IPS-18c (cell line): Measurements from ENCODE around the gene PJA2.

Experiments used
- H3K4me3 ChIP-seq: 2 replicates; pipeline ENCODE4 v1.7.0; 2013; ENCODE audit warnings: low read depth, mild to moderate bottlenecking, low read length, moderate library complexity; ENCODE audit not compliant: insufficient read depth
- H3K9me3 ChIP-seq: one replicate; pipeline ENCODE4 v1.6.1; 2013; ENCODE audit warnings: mild to moderate bottlenecking, low read length, moderate library complexity; ENCODE audit not compliant: control insufficient read depth, insufficient read depth

PJA2 gene

DNA sequence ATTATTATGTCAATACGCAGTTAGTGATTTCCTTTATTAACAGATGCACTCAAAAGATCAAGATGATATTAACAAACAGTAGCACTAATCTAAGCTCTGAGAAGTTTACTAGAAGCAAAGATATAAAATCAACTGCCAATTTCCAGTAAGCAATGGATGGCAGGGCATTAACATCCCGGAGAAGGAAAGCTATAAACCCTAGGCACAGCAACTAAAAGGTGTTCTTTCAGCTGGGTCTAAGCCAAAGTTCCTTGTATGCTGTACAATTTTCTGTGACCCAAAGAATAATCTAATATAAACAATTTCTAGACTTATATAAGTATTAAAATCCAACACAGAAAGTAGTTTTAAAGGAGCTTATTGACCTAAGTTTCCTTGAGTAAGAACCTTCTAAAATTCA lies 39.4 kb downstream of the PJA2 start:
- H3K9me3 ChIP-seq: no peaks in the 10 kb centered on the region
- no peak overlapping the region for H3K4me3 ChIP-seq

DNA sequence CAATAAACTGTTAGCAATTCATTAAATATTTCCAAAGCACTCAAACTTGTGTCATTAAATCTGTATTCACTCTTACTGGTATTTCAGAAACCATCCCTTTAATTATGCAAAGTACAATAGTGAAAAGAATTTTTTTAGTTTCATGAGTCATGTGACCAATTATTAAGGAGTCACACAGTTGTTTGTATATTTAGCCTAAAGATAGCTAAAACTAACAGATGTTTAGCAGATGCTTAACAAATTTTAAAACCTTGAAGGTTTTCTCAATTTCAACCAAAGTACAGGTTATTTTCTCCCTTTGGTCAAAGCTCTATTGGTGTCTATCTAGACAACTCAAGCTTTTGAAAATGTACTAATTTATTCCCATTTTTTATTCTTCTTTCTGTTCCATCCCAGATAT lies 44.1 kb downstream of the PJA2 start:
- Histone ChIP-seq H3K4me3 (no peak overlapping the region), H3K9me3 (no peaks in the 10 kb centered on the region)

DNA sequence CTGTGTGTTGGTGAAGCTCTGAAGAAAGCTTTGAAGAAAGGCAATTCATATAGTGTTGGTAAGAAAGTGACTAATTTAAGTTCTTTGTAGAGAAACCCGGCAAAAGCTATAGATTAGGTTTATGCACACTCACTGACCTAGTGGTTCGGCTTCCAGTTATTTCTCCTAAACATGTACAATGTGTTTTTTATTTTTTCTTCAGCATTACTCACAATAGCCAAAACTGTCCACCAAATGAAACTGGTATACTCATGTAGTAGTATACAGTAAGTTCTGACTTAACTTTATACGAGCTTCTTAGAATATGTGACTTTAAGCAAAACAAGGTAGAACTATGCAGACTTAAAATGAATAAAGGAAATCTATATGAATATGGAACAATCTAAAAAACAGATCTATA lies 44.8 kb downstream of the PJA2 start:
- Histone ChIP-seq H3K9me3 (no peaks in the 10 kb centered on the region), H3K4me3 (no peak overlapping the region)

DNA sequence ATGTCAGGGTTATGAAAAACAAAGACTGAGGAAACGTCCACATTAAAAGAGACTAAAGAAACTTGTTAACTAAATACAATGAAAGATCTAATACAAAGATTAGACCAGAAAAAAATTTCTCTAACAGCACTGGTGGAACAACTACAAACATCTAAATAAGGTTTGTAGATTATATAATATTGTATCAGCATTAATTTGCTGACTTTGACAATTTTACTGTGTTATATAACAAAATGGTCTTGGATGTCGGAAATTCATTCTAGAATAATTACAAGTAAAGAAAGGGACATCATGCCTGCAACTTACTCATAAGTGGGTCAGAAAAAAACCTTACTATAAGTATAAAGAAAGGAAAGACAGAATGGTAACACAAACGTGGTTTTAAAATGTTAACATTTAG lies 50.1 kb downstream of the PJA2 start:
- Histone ChIP-seq H3K4me3 (no peak overlapping the region), H3K9me3 (no peaks in the 10 kb centered on the region)

GRCh38 chr5:109357807-109358206 lies 52.0 kb downstream of the PJA2 start:
- Histone ChIP-seq H3K4me3 (no peak overlapping the region), H3K9me3 (no peaks in the 10 kb centered on the region)

GRCh38 chr5:109354761-109355160 lies 55.0 kb downstream of the PJA2 start:
- H3K4me3 ChIP-seq: no peak overlapping the region
- H3K9me3 ChIP-seq: no peaks in the 10 kb centered on the region

DNA sequence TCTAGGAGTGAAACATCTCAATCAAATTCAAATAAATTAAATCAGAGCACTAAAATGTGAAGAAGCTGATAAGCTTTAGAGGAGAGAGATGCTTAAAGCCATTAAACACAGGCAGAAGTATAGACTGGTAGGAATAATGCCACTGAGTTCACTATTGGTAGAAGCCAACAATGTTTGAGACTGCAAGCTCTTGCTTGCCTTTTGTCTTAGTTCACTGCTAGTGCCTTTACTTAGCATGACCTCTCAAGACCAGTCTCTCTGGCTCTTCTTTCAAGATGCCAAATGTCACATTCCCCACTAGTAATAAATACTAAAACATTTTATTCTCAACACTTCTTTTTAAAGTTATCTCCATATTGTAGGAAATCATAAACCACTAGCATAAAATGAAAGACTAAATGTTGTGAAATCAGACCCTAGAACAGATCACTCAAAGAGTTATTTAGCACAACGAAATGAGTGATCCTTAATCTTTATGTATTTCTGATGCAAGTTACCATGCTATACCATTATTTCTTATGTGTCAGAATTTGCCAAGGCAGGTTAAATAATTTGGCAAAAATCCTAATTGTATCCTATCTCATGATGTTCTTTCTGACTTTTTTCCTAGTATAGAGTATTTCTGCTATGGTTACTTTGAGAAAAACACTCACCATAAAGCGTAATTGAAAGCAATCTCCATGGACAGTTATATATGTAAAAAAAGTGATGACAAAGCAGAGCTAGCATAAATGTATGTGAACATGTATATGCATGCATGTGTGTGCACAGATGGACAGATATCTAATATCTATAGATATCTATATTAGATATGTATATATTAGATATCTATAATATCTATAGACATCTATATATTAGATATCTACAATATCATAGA lies 57.5 kb downstream of the PJA2 start:
- Histone ChIP-seq H3K9me3 (no peaks in the 10 kb centered on the region), H3K4me3 (no peak overlapping the region)

DNA sequence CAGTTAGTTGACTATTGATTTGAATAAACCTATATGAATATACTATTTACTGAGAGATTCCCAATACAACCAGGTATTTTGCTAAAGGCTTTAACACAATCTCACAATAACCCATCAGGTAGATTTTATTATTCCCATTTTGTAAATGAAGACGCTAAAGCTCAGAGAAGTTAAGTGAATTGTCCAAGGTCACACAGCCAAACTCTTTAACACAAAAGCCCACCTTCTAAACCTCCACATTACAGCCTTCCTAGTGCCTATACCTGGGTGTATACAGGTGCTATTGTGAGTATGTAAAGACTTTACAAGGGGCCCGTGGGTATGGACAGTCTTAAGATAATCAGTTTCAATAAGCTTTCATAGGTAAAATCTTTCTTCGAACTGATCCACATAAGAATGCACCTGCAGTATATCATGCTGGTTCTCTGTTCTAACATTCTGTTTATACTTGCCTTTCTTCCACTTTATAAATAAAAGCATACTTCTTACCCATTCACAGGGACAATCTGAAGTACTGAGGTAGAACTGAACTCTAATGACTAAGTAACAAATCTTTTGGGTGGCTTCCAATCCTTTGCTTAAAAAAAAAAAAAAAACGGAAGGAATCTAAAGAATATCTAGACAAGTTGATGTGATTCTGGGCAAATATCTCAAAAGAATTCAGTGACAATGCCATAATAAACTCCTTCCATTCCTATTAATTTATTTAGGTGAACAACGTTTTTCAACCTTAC lies 59.1 kb downstream of the PJA2 start:
- no peak overlapping the region for H3K4me3 ChIP-seq

DNA sequence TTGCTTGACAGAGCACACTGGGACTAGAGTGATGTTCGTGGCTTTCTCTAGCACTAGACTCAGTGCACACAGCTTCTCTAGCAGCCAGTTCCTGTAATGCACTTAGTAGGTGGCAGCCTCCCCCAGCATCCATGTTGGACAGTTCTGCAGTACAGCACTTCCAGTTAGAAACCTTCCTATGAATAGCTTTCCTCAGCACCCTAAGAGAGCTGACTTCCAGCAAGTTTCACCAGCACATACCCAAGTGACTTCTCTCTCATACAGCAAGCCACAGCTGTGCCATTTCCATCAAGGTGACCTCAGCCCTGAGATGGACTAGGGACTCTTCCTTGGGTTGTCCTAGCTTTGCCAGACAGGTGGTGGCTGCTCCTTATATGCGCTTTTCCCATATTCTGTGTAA lies 60.4 kb downstream of the PJA2 start:
- Histone ChIP-seq H3K4me3 (no peak overlapping the region), H3K9me3 (no peaks in the 10 kb centered on the region)

More for the DNA sequence above, 59.1 kb downstream of the PJA2 start:
- H3K9me3 ChIP-seq: no peaks in the 10 kb centered on the region

- Histone ChIP-seq H3K9me3 (no peaks in the 10 kb centered on the region), H3K4me3 (no peak overlapping the region)
These were observed 62.4 kb downstream of the PJA2 start for GRCh38 chr5:109347252-109347888.

GRCh38 chr5:109345699-109346098 lies 64.1 kb downstream of the PJA2 start:
- Histone ChIP-seq H3K9me3 (no peaks in the 10 kb centered on the region), H3K4me3 (no peak overlapping the region)

GRCh38 chr5:109340351-109340750 lies 69.4 kb downstream of the PJA2 start:
- no peak overlapping the region for H3K4me3 ChIP-seq
- no peaks in the 10 kb centered on the region for H3K9me3 ChIP-seq

DNA sequence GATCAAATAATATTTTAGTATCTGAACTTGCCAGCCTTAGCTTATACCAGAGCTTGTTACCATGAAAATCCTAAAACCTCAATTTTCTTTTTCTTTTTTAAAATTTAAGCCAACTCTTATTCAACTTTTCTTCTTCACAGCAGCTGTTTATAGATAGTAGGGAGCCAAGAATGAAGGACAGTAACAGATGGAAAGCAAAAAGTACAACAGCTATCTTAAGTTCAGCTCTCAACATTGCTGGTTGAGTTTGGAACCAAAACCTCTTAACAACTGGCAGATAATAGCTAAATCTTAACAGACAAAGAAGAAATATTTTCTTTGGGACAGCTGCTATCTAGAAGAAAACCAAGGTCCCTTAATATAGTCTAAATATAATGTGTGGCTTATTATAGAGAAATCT lies 74.7 kb downstream of the PJA2 start:
- Histone ChIP-seq H3K9me3 (no peaks in the 10 kb centered on the region), H3K4me3 (no peak overlapping the region)

DNA sequence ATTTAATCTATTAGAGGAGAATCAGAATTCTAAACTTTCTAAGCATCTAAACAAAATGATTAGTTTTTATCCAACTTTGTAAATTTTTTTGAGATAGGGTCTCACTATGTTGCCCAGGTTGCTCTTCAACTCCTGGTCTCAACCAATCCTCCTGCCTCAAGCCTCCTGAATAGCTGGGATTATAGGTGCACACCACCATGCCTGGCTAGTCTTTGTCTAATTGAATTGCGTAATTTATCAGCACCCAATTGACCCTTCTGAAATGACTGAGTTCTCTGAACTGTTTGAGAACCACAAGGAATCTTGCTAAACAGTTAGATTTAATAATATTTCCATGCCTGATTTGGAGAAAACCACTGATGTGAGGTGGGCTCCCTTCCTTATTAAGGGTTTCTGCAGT lies 75.7 kb downstream of the PJA2 start:
- H3K9me3 ChIP-seq: no peaks in the 10 kb centered on the region
- H3K4me3 ChIP-seq: no peak overlapping the region

DNA sequence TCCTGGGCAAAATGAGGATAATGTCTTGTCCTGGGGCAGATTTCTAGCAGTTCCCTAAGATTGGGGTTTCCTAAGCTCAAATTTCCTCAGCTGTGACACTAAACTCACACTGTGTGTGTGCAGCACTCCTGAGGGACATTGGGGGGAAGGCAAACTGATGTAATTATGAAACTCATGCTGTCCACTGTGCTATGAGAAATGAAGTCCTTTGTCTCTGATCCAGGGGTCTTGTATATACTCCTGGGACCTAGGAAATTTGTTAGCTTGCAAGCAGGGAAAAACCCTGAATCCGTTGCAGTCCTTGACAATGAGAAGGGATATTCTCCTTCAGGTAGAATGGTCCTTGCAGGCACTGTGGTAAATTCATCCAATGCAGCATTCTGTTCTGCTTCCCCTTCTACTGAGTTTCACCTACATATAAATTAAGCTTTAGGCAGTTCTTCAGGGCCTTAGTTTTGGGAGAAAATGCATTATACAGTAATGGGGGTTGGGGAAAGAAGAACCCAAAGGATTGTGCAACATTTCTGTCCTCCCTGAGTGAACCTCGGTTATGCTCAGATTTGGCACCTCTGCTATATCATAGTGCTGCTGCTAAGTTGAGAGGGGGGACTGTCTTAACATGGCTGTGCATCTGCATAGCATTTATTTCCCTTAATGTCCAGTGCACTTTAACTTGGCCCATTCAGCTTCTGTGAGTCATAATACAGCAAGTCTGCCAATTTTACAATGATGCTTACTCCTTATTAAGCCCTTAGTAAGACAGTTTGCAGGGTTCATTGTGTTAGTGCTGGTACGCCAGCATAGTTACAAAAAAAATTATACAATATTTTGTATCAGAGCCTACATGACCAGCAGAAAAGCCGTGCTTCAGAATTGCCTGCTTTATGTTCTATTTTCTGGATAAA lies 80.2 kb downstream of the PJA2 start:
- Histone ChIP-seq H3K4me3 (no peak overlapping the region), H3K9me3 (no peaks in the 10 kb centered on the region)

GRCh38 chr5:109328626-109329025 lies 81.1 kb downstream of the PJA2 start:
- no peak overlapping the region for H3K4me3 ChIP-seq
- no peaks in the 10 kb centered on the region for H3K9me3 ChIP-seq

GRCh38 chr5:109327570-109327969 lies 82.2 kb downstream of the PJA2 start:
- Histone ChIP-seq H3K4me3 (no peak overlapping the region), H3K9me3 (no peaks in the 10 kb centered on the region)
